Suprapubic skin (tissue), 4 donors: ENCODE data around the gene POTEB3. TPM values are rescaled to one million over a fixed set of nuclear protein-coding genes. Genes with fewer than 3 reads are reported as not detected.
"Not testable (repeated sequence)": the region's sequence is repeated elsewhere in the genome, so short reads cannot be mapped to it uniquely, and the experiment has no call there.

ENCODE experiments used
- DNase-seq, 2 donors: peaks; one replicate each; pipeline ENCODE4 v3.0.0-alpha.2; 2019; ENCODE audit warnings: low spot score in 2 of 2
- H3K27ac ChIP-seq: fragments of 200-600 bp; sonication (generic); one replicate; pipeline ENCODE4 v1.5.1; 2019
- H3K27me3 ChIP-seq: fragments of 200-600 bp; sonication (generic); one replicate; pipeline ENCODE4 v1.5.1; 2019
- H3K36me3 ChIP-seq: fragments of 200-600 bp; sonication (generic); one replicate; pipeline ENCODE4 v1.5.1; 2019
- H3K4me1 ChIP-seq: fragments of 200-600 bp; sonication (generic); one replicate; pipeline ENCODE4 v1.5.1; 2019
- H3K4me3 ChIP-seq: fragments of 200-600 bp; sonication (generic); one replicate; pipeline ENCODE4 v1.5.1; 2019; ENCODE audit warnings: mild to moderate bottlenecking
- H3K9me3 ChIP-seq: fragments of 200-600 bp; sonication (generic); one replicate; pipeline ENCODE4 v1.5.1; 2019
- WGBS: methylation state at CpG from one replicate; pipeline ENCODE4 v1.1.5; 2018; 5-methylcytosine and 5-hydroxymethylcytosine counted together
- total RNA-seq, 4 donors: library from RNA; depleted of rRNA; stranded (reverse); fragments of >200 nt; gene quantifications; one replicate each; pipeline ENCODE4 v1.1.0, GENCODE V29; 2016

The POTEB3 gene
- total RNA-seq = not detected

GRCh38 chr15:21440399-21440798 lies at the start of gene POTEB3:
Gene POTEB3, minus strand, starts transcription at chr15:21440499. Its CDS starts 488 bp downstream, at chr15:21440011.
- H3K27ac ChIP-seq, H3K36me3 ChIP-seq, H3K4me1 ChIP-seq, H3K27me3 ChIP-seq, H3K4me3 ChIP-seq, DNase-seq, H3K9me3 ChIP-seq: not testable (repeated sequence)
- WGBS = no CpG with 5 or more reads among the region's 35 CpGs

DNA sequence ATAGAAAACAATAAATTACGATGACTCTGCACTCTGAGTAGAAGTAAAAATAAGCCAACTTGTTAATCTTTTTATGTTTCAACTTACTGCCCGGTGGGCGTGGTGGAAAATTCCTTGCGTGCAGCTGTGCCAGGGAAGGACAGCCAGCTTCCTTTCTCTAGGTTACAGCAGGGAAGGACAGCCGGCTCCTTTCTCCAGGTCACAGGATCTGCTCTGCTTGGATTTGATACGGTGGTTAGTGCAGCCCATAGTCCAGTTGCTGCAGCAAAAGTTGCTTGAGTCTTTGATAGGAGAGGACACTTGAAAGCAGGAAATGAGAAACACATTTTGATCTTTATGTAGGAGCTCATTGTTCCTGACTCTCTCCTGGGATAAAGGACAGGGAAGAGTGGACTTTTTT lies 13.4 kb upstream of the POTEB3 start:
- not testable (repeated sequence) for DNase-seq, H3K9me3 ChIP-seq, H3K4me1 ChIP-seq, H3K27me3 ChIP-seq, H3K4me3 ChIP-seq, H3K27ac ChIP-seq, H3K36me3 ChIP-seq
- WGBS = no CpG with 5 or more reads among the region's 6 CpGs

DNA sequence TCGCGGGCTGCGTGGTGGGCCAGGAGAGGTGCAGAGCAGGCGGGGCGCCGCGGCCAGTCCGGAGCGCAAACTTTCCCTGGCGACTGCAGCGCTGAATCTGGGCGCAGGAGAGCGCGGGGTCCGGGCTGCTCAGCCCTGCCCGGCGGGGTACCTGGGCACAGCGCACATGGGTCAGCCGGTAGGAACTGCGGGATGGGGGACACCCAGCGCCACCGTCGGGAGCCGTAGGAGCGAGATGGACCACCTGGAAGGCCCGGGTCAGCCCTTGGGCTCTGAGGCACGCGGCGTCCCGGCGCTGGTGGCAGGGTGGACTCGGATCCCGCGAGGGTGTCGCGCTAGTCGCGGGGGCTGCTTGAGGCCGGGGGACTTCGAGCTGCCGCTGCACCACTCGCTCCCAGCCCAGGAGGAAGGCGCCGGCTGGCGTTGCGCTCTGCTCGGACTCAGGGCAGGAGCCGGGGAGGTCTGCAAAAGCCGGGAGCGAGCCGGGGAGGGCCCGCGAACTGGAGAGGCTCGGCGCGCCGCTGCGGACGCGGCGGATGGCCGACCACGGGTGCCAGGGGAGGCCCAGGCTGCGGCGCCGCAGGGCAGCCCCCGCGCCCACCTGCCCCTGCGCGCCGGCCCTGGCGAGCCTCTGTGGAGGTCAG lies 11.7 kb upstream of the POTEB3 start:
- not testable (repeated sequence) for H3K27me3 ChIP-seq, DNase-seq, H3K27ac ChIP-seq, H3K9me3 ChIP-seq, H3K4me3 ChIP-seq, H3K36me3 ChIP-seq, H3K4me1 ChIP-seq
- WGBS = no CpG with 5 or more reads among the region's 72 CpGs

DNA sequence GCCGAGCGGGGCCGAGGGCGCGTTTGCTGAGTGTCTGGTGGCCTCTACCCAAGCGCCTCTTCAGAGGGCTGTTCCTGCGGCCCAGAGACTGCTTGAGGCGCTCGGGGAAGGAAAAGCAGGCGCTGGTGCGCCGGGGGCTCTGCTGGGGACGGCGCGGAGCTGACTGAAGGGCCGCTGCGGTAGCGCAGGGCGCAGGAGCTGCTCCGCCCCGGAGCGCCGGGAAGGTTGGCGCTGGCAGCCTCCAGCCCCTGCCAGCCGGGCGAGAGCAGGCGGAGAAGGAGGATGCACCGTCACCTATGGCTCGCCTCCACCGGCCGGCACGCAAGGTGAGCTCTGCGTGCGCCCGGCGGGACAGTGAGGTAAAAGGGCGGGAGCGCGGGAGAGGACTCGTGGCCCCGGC lies 11.2 kb upstream of the POTEB3 start:
- H3K9me3 ChIP-seq, H3K4me1 ChIP-seq, H3K27ac ChIP-seq, H3K4me3 ChIP-seq, DNase-seq, H3K27me3 ChIP-seq, H3K36me3 ChIP-seq: not testable (repeated sequence)
- no CpG with 5 or more reads among the region's 41 CpGs for WGBS

DNA sequence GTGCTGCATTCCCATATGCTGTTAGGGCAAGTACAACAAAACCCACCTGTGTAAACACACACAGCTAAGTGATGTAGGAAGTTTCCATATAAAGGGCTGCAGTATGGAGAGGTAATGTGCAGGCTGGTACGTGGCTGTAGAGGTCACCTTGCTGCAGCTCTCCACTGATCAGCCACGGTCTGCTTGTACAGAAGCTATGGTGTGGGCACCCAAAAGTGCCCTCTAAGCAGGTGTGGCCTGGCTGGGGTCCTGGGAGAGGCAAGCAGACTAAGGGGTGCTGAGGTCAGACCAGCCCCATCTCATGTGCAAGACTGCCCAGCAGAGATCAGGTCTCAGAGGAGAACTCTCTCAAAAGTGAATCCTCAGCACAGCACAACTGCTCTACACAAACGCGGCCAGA lies 32.9 kb downstream of the POTEB3 start:
- WGBS = no CpG with 5 or more reads among the region's 4 CpGs
- H3K4me3 ChIP-seq, H3K27me3 ChIP-seq, H3K9me3 ChIP-seq, DNase-seq, H3K27ac ChIP-seq, H3K4me1 ChIP-seq, H3K36me3 ChIP-seq: not testable (repeated sequence)

DNA sequence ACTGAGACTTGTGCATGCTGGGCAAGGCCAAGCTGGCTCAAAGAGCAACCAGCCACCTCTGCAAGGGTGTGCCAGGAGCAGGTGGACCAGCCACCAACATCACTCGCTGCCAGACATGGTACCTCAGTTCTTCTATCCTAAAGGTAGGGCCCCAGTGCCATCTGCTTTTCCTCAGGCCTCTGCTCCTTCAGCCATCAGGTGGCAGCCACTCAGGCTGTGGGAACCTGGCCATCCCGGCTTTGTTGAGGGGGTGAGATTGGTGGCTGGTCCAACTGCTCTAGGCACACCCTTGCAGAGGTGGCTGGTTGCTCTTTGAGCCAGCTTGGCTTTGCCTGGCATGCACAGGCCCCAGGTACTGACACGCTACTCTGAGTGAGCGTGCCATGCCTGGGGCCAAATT lies 38.8 kb downstream of the POTEB3 start:
- H3K4me1 ChIP-seq, H3K9me3 ChIP-seq, H3K27ac ChIP-seq, H3K36me3 ChIP-seq, DNase-seq, H3K4me3 ChIP-seq, H3K27me3 ChIP-seq: not testable (repeated sequence)
- no CpG with 5 or more reads among the region's 4 CpGs for WGBS

DNA sequence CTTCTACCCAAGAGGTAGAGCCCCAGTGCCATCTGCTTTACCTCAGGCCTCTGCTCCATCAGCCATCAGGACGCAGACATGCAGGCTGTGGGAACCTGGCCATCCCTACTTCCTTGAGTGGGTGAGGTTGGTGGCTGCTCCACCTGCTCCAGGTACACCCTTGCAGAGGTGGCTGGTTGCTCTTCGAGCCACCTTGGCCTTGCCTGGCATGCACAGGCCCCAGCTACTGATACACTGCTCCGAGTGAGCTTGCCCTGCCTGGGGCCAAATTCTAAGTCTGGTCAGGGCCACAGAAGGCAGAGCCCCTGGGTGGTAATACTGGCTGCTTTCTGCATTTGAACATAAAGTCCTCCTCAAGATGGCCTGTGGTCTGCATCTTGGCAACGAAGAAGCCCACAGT lies 41.2 kb downstream of the POTEB3 start:
- no CpG with 5 or more reads among the region's 4 CpGs for WGBS
- DNase-seq = peak in 1 of 2 donors; percentile 1
- not testable (repeated sequence) for H3K9me3 ChIP-seq

GRCh38 chr15:21398511-21398910 lies 41.8 kb downstream of the POTEB3 start:
- H3K27ac ChIP-seq, H3K27me3 ChIP-seq, H3K36me3 ChIP-seq, H3K4me1 ChIP-seq, DNase-seq, H3K9me3 ChIP-seq, H3K4me3 ChIP-seq: not testable (repeated sequence)
- no CpG with 5 or more reads among the region's 5 CpGs for WGBS

More for the DNA sequence above, 41.2 kb downstream of the POTEB3 start:
- not testable (repeated sequence) for H3K36me3 ChIP-seq, H3K4me3 ChIP-seq, H3K27ac ChIP-seq, H3K27me3 ChIP-seq, H3K4me1 ChIP-seq

- not testable (repeated sequence) for H3K9me3 ChIP-seq, DNase-seq, H3K27me3 ChIP-seq, H3K36me3 ChIP-seq, H3K4me1 ChIP-seq, H3K4me3 ChIP-seq, H3K27ac ChIP-seq
- WGBS = no CpG with 5 or more reads among the region's 2 CpGs
Measured at GRCh38 chr15:21397656-21398055, 42.6 kb downstream of the POTEB3 start.

DNA sequence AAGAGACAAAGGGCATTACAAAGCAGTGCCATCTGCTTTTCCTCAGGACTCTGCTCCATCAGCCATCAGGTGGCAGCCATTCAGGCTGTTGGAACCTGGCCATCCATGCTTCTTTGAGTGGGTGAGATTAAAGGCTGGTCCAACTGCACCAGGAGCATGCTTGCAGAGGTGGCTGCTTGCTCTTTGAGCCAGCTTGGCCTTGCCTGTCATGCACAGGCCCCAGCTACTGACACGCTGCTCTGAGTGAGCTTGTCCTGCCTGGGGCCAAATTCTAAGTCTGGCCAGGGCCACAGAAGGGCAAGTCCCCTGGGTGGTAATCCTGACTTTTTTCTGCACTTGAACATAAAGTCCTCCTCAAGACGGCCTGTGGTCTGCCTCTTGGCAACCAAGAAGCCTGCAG lies 43.1 kb downstream of the POTEB3 start:
- not testable (repeated sequence) for H3K4me1 ChIP-seq, H3K27me3 ChIP-seq, H3K36me3 ChIP-seq, DNase-seq, H3K9me3 ChIP-seq, H3K27ac ChIP-seq, H3K4me3 ChIP-seq
- no CpG with 5 or more reads among the region's 2 CpGs for WGBS

DNA sequence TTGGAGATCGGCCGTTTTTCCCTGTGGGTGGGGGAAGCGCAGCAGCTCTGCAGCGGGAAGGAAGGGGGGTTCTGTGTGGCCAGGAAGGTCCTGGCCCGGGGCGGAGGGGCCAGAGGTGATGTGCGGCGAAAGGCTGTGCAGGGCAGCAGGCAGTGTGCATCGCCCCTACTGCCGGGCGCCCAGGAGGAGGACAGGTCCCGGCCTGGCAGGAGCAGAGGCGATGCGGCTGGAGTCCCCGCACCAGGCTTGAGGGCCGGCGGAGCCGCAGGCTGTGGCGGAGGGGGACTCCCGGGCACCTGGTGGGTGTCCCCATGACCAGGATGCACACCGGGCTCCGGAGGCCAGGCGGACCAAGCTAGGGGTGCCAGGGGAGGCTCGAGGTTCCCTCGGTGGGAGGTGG lies 54.3 kb downstream of the POTEB3 start:
- H3K27ac ChIP-seq, DNase-seq, H3K4me1 ChIP-seq, H3K36me3 ChIP-seq, H3K27me3 ChIP-seq, H3K4me3 ChIP-seq, H3K9me3 ChIP-seq: not testable (repeated sequence)
- WGBS = no CpG with 5 or more reads among the region's 25 CpGs

- H3K27ac ChIP-seq, H3K4me1 ChIP-seq, H3K4me3 ChIP-seq, H3K36me3 ChIP-seq, H3K27me3 ChIP-seq, DNase-seq, H3K9me3 ChIP-seq: not testable (repeated sequence)
- no CpG with 5 or more reads among the region's 24 CpGs for whole genome bisulfite sequencing
Measured at GRCh38 chr15:21383866-21384485, 56.3 kb downstream of the POTEB3 start.

DNA sequence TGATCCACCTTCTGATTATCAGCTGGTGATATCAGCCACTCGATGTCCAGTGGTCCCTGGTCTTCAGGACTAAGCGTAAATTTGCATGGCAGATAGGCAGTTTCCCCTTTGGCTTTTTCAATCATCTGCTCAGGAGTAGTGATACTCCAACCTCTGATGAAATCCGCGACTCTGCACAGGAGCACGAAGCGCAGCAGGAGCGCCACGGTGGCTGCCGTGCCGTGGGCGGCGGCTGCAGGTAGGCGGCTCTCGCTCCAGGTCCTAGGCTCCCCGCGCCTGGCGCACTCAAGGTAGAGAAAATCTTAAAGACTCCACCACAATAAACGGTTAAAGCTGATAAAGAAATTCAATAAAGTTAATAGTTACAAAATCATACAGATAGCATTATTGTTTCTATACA lies 66.6 kb downstream of the POTEB3 start:
- not testable (repeated sequence) for H3K27me3 ChIP-seq, H3K4me3 ChIP-seq, H3K9me3 ChIP-seq, H3K27ac ChIP-seq, H3K36me3 ChIP-seq, H3K4me1 ChIP-seq, DNase-seq
- no CpG with 5 or more reads among the region's 18 CpGs for WGBS

DNA sequence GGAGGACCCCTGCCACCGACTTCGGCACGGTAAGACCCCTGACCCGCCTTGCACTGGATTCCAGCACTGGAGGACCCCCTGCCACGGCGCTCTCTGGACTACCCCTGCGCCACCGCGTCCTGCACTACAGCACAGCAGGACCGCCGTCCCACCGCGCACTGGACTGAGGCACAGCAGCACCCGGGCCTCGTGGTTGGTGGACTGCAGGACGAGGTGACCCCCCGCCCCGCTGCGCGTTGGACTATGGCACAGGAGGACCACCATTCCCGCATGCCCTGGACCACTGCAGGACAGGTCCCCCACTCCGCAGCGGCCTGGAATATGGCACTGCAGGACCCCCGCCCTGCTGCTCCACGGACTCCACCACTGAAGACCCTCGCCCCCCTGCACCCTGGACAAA lies 71.1 kb downstream of the POTEB3 start:
- WGBS = no CpG with 5 or more reads among the region's 26 CpGs
- H3K9me3 ChIP-seq, DNase-seq, H3K36me3 ChIP-seq, H3K4me3 ChIP-seq, H3K27me3 ChIP-seq, H3K4me1 ChIP-seq, H3K27ac ChIP-seq: not testable (repeated sequence)

GRCh38 chr15:21368625-21369024 lies 71.7 kb downstream of the POTEB3 start:
- no CpG with 5 or more reads among the region's 22 CpGs for WGBS
- not testable (repeated sequence) for H3K36me3 ChIP-seq, H3K4me3 ChIP-seq, H3K27ac ChIP-seq, H3K4me1 ChIP-seq, H3K27me3 ChIP-seq, H3K9me3 ChIP-seq
- DNase-seq = peak in 1 of 2 donors; percentile 52
